Measurements from ENCODE around the gene EFEMP2. TPM values are rescaled to one million over a fixed set of nuclear protein-coding genes. Genes with fewer than 3 reads are reported as not detected.
A peak's percentile ranks its signal among the peaks of the same experiment; 100 is the strongest.
"Not testable (repeated sequence)": the region's sequence is repeated elsewhere in the genome, so short reads cannot be mapped to it uniquely, and the experiment has no call there.

EFEMP2 gene
- total and polyA plus RNA-seq, 4 experiments from 2014 or later, result 0.40 to 8.3 (median 3.3) TPM

- Histone ChIP-seq H3K4me1 (ENCODE audit: insufficient read depth, low read length) (peaks cover 54% of the 10 kb centered on the region), H3K4me3 (ENCODE audit: low read length in 2 of 2) (no peak overlapping the region), H3K9me3 (ENCODE audit: control insufficient read depth in 1 of 2, low read length in 2 of 2) (no peaks in the 10 kb centered on the region), H3K27me3 (ENCODE audit: insufficient read depth, low read length) (peaks cover 4% of the 10 kb centered on the region), H3K36me3 (ENCODE audit: insufficient read depth, low read length) (no peaks in the 10 kb centered on the region), H3K27ac (ENCODE audit: low read depth, low read length) (no peak overlapping the region)
- Mint-ChIP-seq H3K27ac (peak overlapping the region in 6 of 7 donors; percentile 27 to 82 (median 67)), H3K9me3 (no peaks in the 10 kb centered on the region), H3K27me3 (no peaks in the 10 kb centered on the region), H3K4me1 (peaks cover 20 to 54% (median 30%) of the 10 kb centered on the region in 4 donors), H3K36me3 (no peaks in the 10 kb centered on the region), H3K4me3 (peak overlapping the region in 1 of 8 donors; percentile 41)
- ChIA-PET POLR2A (ENCODE audit: partially characterized antibody) (interaction anchor here (0.8 kb wide), 2 partner anchors 9 kb away, joined by 3 to 4 read pairs; no protein-coding TSS in a partner anchor), CTCF (ENCODE audit: partially characterized antibody) (interaction anchor here (0.8 to 11.2 kb wide), 3 partner anchors 8 to 107 kb away, joined by 3 to 162 read pairs (median 3); partner anchors contain the start of genes CCDC85B and FIBP)
- no peak for DNase-seq
- intact Hi-C loops (cut with micrococcal nuclease), result no loop called here
Measured at GRCh38 chr11:65896034-65896999, 23.7 kb upstream of the EFEMP2 start.

- Histone ChIP-seq H3K4me1 (ENCODE audit: insufficient read depth, low read length) (peaks cover 50% of the 10 kb centered on the region), H3K27me3 (ENCODE audit: insufficient read depth, low read length) (peaks cover 4% of the 10 kb centered on the region), H3K9me3 (ENCODE audit: control insufficient read depth in 1 of 2, low read length in 2 of 2) (no peaks in the 10 kb centered on the region), H3K4me3 (ENCODE audit: low read length in 2 of 2) (no peak overlapping the region), H3K27ac (ENCODE audit: low read depth, low read length) (no peak overlapping the region), H3K36me3 (ENCODE audit: insufficient read depth, low read length) (no peaks in the 10 kb centered on the region)
- peaks cover 18 to 52% (median 26%) of the 10 kb centered on the region in 4 donors for H3K4me1 Mint-ChIP-seq
- no peaks in the 10 kb centered on the region for H3K36me3 Mint-ChIP-seq
- no peaks in the 10 kb centered on the region for H3K9me3 Mint-ChIP-seq
- H3K27ac Mint-ChIP-seq, result peak overlapping the region in 6 of 7 donors; percentile 72 to 91 (median 80)
- CTCF ChIA-PET (ENCODE audit: partially characterized antibody), result interaction anchor here (1.1 to 11.2 kb wide), 2 partner anchors 8 to 107 kb away, joined by 3 to 162 read pairs; partner anchors contain the start of genes CCDC85B and FIBP
- peak overlapping the region in 4 of 8 donors; percentile 15 to 54 (median 30) for H3K4me3 Mint-ChIP-seq
- no peaks in the 10 kb centered on the region for H3K27me3 Mint-ChIP-seq
- intact Hi-C loops (cut with micrococcal nuclease), result no loop called here
- POLR2A ChIA-PET (ENCODE audit: partially characterized antibody), result interaction anchor here (0.7 kb wide), 1 partner anchor 65 kb away, joined by 3 read pairs; no protein-coding TSS in a partner anchor
- no peak for DNase-seq
Measured at GRCh38 chr11:65895482-65895981, 22.9 kb upstream of the EFEMP2 start.

DNA sequence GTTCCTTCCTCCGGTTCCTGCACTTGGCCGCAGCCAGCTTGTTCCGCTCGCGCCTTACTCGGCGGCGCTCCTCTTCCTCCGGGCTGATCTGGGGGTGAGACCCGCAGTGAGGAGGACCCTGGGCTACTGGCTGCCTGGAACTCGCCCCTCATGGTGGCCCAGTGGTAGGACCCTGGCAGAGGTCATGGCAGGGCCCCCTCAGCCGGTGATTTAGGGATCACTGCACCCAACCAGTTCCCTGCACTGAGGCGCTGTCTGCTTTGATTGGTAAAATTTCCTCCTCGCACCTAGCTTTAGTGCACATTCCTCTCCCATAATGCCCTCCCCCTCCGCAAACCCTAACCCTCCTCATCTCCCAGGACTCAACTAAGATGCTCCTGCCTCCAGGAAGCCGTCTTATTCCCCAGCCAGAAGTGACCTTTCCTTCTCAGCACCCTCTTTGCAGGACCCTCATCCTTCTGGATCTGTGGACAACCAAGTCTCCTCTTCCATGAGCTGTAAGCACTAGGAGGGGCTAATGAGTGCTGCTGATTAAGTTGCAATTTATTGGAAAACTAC is 21.5 kb upstream of the EFEMP2 start:
- CTCF ChIA-PET (ENCODE audit: partially characterized antibody), result interaction anchor here (0.9 to 15.3 kb wide), 6 partner anchors 6 to 99 kb away, joined by 3 to 281 read pairs (median 4); partner anchors contain the start of genes CCDC85B, CFL1, FIBP and MUS81
- Mint-ChIP-seq H3K9me3 (peaks cover 0 to under 1% (median 0%) of the 10 kb centered on the region in 8 donors), H3K4me1 (peaks cover 30 to 64% (median 37%) of the 10 kb centered on the region in 4 donors), H3K36me3 (peaks cover 0 to 3% of the 10 kb centered on the region in 2 donors), H3K27ac (peak overlapping the region; percentile 82 to 96 (median 92)), H3K27me3 (no peaks in the 10 kb centered on the region), H3K4me3 (peak overlapping the region; percentile 65 to 85 (median 82))
- Histone ChIP-seq H3K4me1 (ENCODE audit: insufficient read depth, low read length) (peaks cover 52% of the 10 kb centered on the region), H3K27ac (ENCODE audit: low read depth, low read length) (peak overlapping the region; percentile 86), H3K4me3 (ENCODE audit: low read length in 2 of 2) (peak overlapping the region; percentile 27 to 46), H3K9me3 (ENCODE audit: control insufficient read depth in 1 of 2, low read length in 2 of 2) (no peaks in the 10 kb centered on the region), H3K36me3 (ENCODE audit: insufficient read depth, low read length) (no peaks in the 10 kb centered on the region), H3K27me3 (ENCODE audit: insufficient read depth, low read length) (no peaks in the 10 kb centered on the region)
- POLR2A ChIA-PET (ENCODE audit: partially characterized antibody), result interaction anchor here (0.7 to 17.4 kb wide), 9 partner anchors 10 to 222 kb away, joined by 3 to 435 read pairs (median 6); partner anchors contain the start of genes C11orf68, CFL1, DRAP1 and KAT5
- intact Hi-C loops (cut with micrococcal nuclease), result no loop called here
- DNase-seq, result peak in 3 of 5 donors; percentile 21 to 47 (median 33)

DNA sequence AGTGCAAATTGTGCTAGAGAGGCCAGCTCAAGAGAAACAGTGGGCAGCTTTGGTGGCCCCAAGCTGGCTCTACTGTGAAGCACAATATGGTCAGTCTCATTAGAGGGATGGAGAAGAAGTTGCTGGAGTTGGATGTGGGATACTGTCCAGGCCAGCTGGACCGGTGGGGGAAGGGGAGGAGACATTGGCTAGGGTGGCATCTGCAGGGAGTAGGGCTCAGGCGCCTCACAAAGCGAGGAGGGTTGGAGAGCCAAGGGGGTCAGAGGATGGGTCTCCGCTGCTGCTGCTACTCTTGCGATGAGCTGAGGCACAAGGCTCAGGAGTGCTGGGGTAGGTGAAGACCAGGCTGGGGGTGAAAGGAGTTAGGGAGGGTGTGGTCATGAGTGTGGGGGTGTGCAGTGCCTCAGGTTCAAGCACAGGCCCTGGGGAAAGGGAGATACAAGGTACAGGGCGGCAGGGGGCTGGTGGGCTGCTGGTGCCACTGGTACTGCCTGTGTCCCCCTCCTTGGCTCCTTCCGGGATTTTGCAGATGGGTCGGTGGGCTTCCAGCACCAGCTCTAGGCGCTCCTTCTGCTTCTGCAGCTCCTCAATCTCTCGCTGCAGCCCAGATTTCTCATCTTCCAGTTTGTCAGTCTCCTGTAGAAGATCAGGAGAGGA is 20.2 kb upstream of the EFEMP2 start:
- ChIA-PET POLR2A (ENCODE audit: partially characterized antibody) (interaction anchor here (0.7 to 17.4 kb wide), 9 partner anchors 8 to 112 kb away, joined by 3 to 435 read pairs (median 53); partner anchors contain the start of genes AP5B1, BANF1, C11orf68 and CFL1), CTCF (ENCODE audit: partially characterized antibody) (interaction anchor here (0.9 to 15.3 kb wide), 4 partner anchors 33 to 96 kb away, joined by 4 to 281 read pairs (median 130); partner anchors contain the start of genes CFL1 and MUS81)
- H3K27ac Mint-ChIP-seq, result peak overlapping the region; percentile 82 to 96 (median 92)
- H3K27me3 Mint-ChIP-seq, result no peaks in the 10 kb centered on the region
- Histone ChIP-seq H3K27me3 (ENCODE audit: insufficient read depth, low read length) (no peaks in the 10 kb centered on the region), H3K9me3 (ENCODE audit: control insufficient read depth in 1 of 2, low read length in 2 of 2) (no peaks in the 10 kb centered on the region), H3K4me1 (ENCODE audit: insufficient read depth, low read length) (peaks cover 56% of the 10 kb centered on the region), H3K4me3 (ENCODE audit: low read length in 2 of 2) (peak overlapping the region in 1 of 2 donors; percentile 69), H3K36me3 (ENCODE audit: insufficient read depth, low read length) (no peaks in the 10 kb centered on the region), H3K27ac (ENCODE audit: low read depth, low read length) (peak overlapping the region; percentile 86)
- H3K4me1 Mint-ChIP-seq, result peaks cover 35 to 73% (median 44%) of the 10 kb centered on the region in 4 donors
- intact Hi-C loops (cut with micrococcal nuclease), result no loop called here
- peak overlapping the region; percentile 65 to 87 (median 82) for H3K4me3 Mint-ChIP-seq
- DNase-seq, result no peak
- H3K9me3 Mint-ChIP-seq, result peaks cover 0 to 1% (median 0%) of the 10 kb centered on the region in 8 donors
- H3K36me3 Mint-ChIP-seq, result peaks cover 0 to 14% of the 10 kb centered on the region in 2 donors

DNA sequence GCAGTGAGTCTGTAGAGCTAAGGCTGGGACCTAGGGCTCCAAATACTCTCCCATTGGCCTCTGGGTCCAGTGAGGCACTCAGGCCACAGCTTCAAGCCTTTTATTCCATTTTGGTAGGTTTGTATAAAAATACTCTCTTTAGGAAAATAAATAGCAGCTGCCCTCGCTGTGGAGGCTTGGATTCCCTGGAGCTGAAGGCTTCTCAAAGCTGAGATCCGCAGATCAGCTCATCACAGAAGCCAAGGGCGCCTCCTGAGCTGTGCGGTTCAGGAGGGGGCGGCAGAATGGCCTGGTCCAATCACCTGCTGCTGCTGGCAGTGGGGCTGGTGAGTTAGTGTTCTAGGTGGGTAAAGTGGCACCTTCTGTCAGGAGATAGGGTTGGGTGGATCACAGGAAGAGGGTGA is 19.5 kb upstream of the EFEMP2 start:
- H3K27me3 Mint-ChIP-seq; intact Hi-C loops (cut with micrococcal nuclease); H3K27me3 ChIP-seq (ENCODE audit: insufficient read depth, low read length); H3K9me3 Mint-ChIP-seq; H3K36me3 ChIP-seq (ENCODE audit: insufficient read depth, low read length); H3K9me3 ChIP-seq (ENCODE audit: control insufficient read depth in 1 of 2, low read length in 2 of 2): not testable (repeated sequence)
- H3K4me1 ChIP-seq (ENCODE audit: insufficient read depth, low read length), result peaks cover 62% of the 10 kb centered on the region
- peak overlapping the region; percentile 82 to 96 (median 92) for H3K27ac Mint-ChIP-seq
- POLR2A ChIA-PET (ENCODE audit: partially characterized antibody), result interaction anchor here (0.7 to 17.4 kb wide), 7 partner anchors 9 to 97 kb away, joined by 3 to 435 read pairs (median 97); partner anchors contain the start of genes C11orf68, CFL1, DRAP1 and FOSL1
- H3K4me3 Mint-ChIP-seq, result peak overlapping the region; percentile 65 to 87 (median 82)
- peak overlapping the region; percentile 47 to 69 for H3K4me3 ChIP-seq (ENCODE audit: low read length in 2 of 2)
- H3K4me1 Mint-ChIP-seq, result peaks cover 35 to 79% (median 48%) of the 10 kb centered on the region in 4 donors
- peak overlapping the region; percentile 86 for H3K27ac ChIP-seq (ENCODE audit: low read depth, low read length)
- CTCF ChIA-PET (ENCODE audit: partially characterized antibody), result interaction anchor here (0.9 to 15.3 kb wide), 6 partner anchors 7 to 130 kb away, joined by 4 to 281 read pairs (median 86); partner anchors contain the start of genes CFL1, FOSL1 and MUS81
- peak in 1 of 5 donors; percentile 66 for DNase-seq
- H3K36me3 Mint-ChIP-seq, result peaks cover 0 to 15% of the 10 kb centered on the region in 2 donors
